ENCODE measurements around the gene MACROD2. TPM values are rescaled to one million over a fixed set of nuclear protein-coding genes. Genes with fewer than 3 reads are reported as not detected.

MACROD2 gene
- total and polyA plus RNA-seq, 2 donors (not counting 1 experiment from before 2014, with no cell fraction given): 5.3 to 6.7 TPM

DNA sequence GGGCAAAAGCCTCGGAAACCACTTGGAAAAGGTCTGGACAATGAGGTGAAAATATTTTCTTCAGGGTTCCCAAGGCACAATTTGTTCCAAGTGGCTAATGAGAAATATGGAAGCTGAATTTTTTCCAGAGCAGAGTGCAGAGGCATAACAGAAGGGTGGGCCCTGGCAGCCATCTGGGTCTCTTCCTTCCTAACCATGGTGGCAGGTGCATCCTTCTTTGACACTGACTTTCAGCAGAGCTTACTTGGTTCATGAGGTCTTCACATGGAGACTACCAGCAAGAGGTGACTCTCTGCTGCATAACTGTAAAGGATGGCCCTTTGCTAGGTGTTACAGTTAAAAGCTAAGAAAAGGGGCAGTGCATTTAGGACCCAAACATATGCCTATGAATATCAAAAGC is 2055.1 kb downstream of the MACROD2 start:
- H3K4me3 Mint-ChIP-seq: no peak overlapping the region
- H3K36me3 ChIP-seq (replicated peaks in 1 of 2; ENCODE audit: control extremely low read depth in 1 of 2, control insufficient read depth in 1 of 2, extremely low read depth in 1 of 2, insufficient read depth in 2 of 2, low read length in 1 of 2): no peaks in the 10 kb centered on the region
- H3K9ac ChIP-seq (ENCODE audit: low read length): no peak overlapping the region
- no peaks in the 10 kb centered on the region for H3K9me3 ChIP-seq (ENCODE audit: control extremely low read depth in 1 of 3, control insufficient read depth in 2 of 3, insufficient read depth in 1 of 3, low read length in 2 of 3)
- no peak overlapping the region for H3K4me2 ChIP-seq (replicated peaks; ENCODE audit: low read depth, low read length, poor library complexity, severe bottlenecking)
- no peak for TF ChIP-seq EZH2 (IDR thresholded peaks at IDR 0.05; ENCODE audit: borderline replicate concordance, insufficient read depth, low read depth, low read length, poor library complexity, severe bottlenecking)
- TF ChIP-seq, protein P1, sequence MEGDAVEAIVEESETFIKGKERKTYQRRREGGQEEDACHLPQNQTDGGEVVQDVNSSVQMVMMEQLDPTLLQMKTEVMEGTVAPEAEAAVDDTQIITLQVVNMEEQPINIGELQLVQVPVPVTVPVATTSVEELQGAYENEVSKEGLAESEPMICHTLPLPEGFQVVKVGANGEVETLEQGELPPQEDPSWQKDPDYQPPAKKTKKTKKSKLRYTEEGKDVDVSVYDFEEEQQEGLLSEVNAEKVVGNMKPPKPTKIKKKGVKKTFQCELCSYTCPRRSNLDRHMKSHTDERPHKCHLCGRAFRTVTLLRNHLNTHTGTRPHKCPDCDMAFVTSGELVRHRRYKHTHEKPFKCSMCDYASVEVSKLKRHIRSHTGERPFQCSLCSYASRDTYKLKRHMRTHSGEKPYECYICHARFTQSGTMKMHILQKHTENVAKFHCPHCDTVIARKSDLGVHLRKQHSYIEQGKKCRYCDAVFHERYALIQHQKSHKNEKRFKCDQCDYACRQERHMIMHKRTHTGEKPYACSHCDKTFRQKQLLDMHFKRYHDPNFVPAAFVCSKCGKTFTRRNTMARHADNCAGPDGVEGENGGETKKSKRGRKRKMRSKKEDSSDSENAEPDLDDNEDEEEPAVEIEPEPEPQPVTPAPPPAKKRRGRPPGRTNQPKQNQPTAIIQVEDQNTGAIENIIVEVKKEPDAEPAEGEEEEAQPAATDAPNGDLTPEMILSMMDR (IDR thresholded peaks at IDR 0.05): no peak
- no peaks in the 10 kb centered on the region for H3K27me3 ChIP-seq (replicated peaks in 1 of 4; ENCODE audit: control extremely low read depth in 1 of 4, control insufficient read depth in 3 of 4, insufficient read depth in 4 of 4, low read length in 3 of 4)
- H3K4me1 Mint-ChIP-seq: peaks cover 46% of the 10 kb centered on the region
- CTCF ChIA-PET: interaction anchor here (0.8 kb wide), 1 partner anchor 19 kb away, joined by 3 read pairs; no protein-coding TSS in a partner anchor
- H3K79me2 ChIP-seq (ENCODE audit: control insufficient read depth, insufficient read depth, low read length): no peaks in the 10 kb centered on the region
- no peak overlapping the region for H3K27ac ChIP-seq (ENCODE audit: low read length in 2 of 2)
- WGBS (ENCODE audit: insufficient coverage): 64% methylated on average over 1 of the region's 1 CpG
- peaks cover 40 to 46% of the 10 kb centered on the region in 2 donors for H3K4me1 ChIP-seq (ENCODE audit: control insufficient read depth in 2 of 2, insufficient read depth in 2 of 2, low read length in 2 of 2)
- H3K27me3 Mint-ChIP-seq: no peaks in the 10 kb centered on the region
- POLR2A ChIA-PET: no interaction called here
- no peaks in the 10 kb centered on the region for H4K20me1 ChIP-seq (ENCODE audit: control insufficient read depth, insufficient read depth, low read length, poor library complexity, severe bottlenecking)
- DNase-seq (no peak), ATAC-seq (ENCODE audit: low read depth) (no peak)
- peak overlapping the region; percentile 32 for H3K27ac Mint-ChIP-seq
- intact Hi-C loops (cut with micrococcal nuclease): no loop called here
- no peak overlapping the region for H2AFZ ChIP-seq (ENCODE audit: insufficient read depth, low read depth, low read length, poor library complexity, severe bottlenecking)
- H3K4me3 ChIP-seq (ENCODE audit: control extremely low read depth in 1 of 5, extremely low read depth in 1 of 5, insufficient read depth in 1 of 5, low read depth in 2 of 5, low read length in 4 of 5): no peak overlapping the region
- H3K9me3 Mint-ChIP-seq (ENCODE audit: insufficient read depth): no peaks in the 10 kb centered on the region

DNA sequence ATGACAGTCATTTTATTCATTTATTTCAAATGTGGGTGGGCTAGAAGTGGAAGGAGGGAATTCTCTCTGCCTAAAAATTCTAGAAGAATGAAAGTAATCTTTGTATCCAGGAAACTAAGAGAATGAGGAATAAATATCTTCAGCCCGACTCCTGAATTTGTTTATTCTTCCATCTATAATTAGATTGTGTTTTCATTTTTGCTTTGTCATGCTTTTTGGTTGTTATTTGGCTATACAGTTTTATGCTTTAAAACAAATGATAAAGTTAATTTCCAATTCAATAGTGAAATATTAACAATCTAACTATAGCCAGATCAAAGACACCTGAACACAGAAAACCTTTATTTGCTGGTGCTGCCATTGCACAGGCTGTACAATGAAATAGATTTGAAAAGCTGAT is 2056.7 kb downstream of the MACROD2 start:
- H3K79me2 ChIP-seq (ENCODE audit: control insufficient read depth, insufficient read depth, low read length): no peaks in the 10 kb centered on the region
- H3K9me3 ChIP-seq (ENCODE audit: control extremely low read depth in 1 of 3, control insufficient read depth in 2 of 3, insufficient read depth in 1 of 3, low read length in 2 of 3): no peaks in the 10 kb centered on the region
- no peaks in the 10 kb centered on the region for H3K27me3 ChIP-seq (replicated peaks in 1 of 4; ENCODE audit: control extremely low read depth in 1 of 4, control insufficient read depth in 3 of 4, insufficient read depth in 4 of 4, low read length in 3 of 4)
- H3K4me1 Mint-ChIP-seq: peaks cover 41% of the 10 kb centered on the region
- no peak overlapping the region for H3K9ac ChIP-seq (ENCODE audit: low read length)
- no peak overlapping the region for H3K27ac ChIP-seq (ENCODE audit: low read length in 2 of 2)
- intact Hi-C loops (cut with micrococcal nuclease): no loop called here
- TF ChIP-seq, protein P1 (IDR thresholded peaks at IDR 0.05): no peak
- TF ChIP-seq EZH2 (IDR thresholded peaks at IDR 0.05; ENCODE audit: borderline replicate concordance, insufficient read depth, low read depth, low read length, poor library complexity, severe bottlenecking): no peak
- no peaks in the 10 kb centered on the region for H3K9me3 Mint-ChIP-seq (ENCODE audit: insufficient read depth)
- no CpG with 5 or more reads among the region's 1 CpG for WGBS (ENCODE audit: insufficient coverage)
- no peaks in the 10 kb centered on the region for H3K36me3 ChIP-seq (replicated peaks in 1 of 2; ENCODE audit: control extremely low read depth in 1 of 2, control insufficient read depth in 1 of 2, extremely low read depth in 1 of 2, insufficient read depth in 2 of 2, low read length in 1 of 2)
- H3K4me2 ChIP-seq (replicated peaks; ENCODE audit: low read depth, low read length, poor library complexity, severe bottlenecking): no peak overlapping the region
- H3K27me3 Mint-ChIP-seq: no peaks in the 10 kb centered on the region
- no peak overlapping the region for H3K4me3 Mint-ChIP-seq
- no peaks in the 10 kb centered on the region for H4K20me1 ChIP-seq (ENCODE audit: control insufficient read depth, insufficient read depth, low read length, poor library complexity, severe bottlenecking)
- ChIA-PET POLR2A (no interaction called here), CTCF (no interaction called here)
- ATAC-seq (ENCODE audit: low read depth): no peak
- H3K27ac Mint-ChIP-seq: no peak overlapping the region
- H3K4me3 ChIP-seq (ENCODE audit: control extremely low read depth in 1 of 5, extremely low read depth in 1 of 5, insufficient read depth in 1 of 5, low read depth in 2 of 5, low read length in 4 of 5): no peak overlapping the region
- no peak for DNase-seq
- H2AFZ ChIP-seq (ENCODE audit: insufficient read depth, low read depth, low read length, poor library complexity, severe bottlenecking): no peak overlapping the region
- H3K4me1 ChIP-seq (ENCODE audit: control insufficient read depth in 2 of 2, insufficient read depth in 2 of 2, low read length in 2 of 2): peaks cover 28 to 32% of the 10 kb centered on the region in 2 donors
